GM06990 (cell line): ENCODE results near the gene ARHGAP42.

Experiments used
- DNase-seq: peaks from one replicate; pipeline ENCODE4 v3.0.0-alpha.2; 2011; ENCODE audit not compliant: insufficient read length; ENCODE audit errors: extremely low read depth
- H3K27me3 ChIP-seq: replicated peaks from 2 replicates; pipeline ENCODE4 v1.6.0; 2011; ENCODE audit warnings: low read length; ENCODE audit not compliant: control insufficient read depth, insufficient read depth
- H3K36me3 ChIP-seq: 2 replicates; pipeline ENCODE4 v1.5.1; 2011; ENCODE audit warnings: low read length; ENCODE audit not compliant: control insufficient read depth, insufficient read depth
- H3K4me3 ChIP-seq: replicated peaks from 2 replicates; pipeline ENCODE4 v1.5.1; 2011; ENCODE audit warnings: low read depth, mild to moderate bottlenecking, control low read depth, low read length
- TF ChIP-seq, protein P1 (sequence below): IDR thresholded peaks from 2 replicates; pipeline ENCODE4 v1.5.1; 2011; ENCODE audit warnings: low read length, control low read depth, mild to moderate bottlenecking, inconsistent platforms; ENCODE audit not compliant: insufficient read depth, poor library complexity, severe bottlenecking

Gene ARHGAP42

DNA sequence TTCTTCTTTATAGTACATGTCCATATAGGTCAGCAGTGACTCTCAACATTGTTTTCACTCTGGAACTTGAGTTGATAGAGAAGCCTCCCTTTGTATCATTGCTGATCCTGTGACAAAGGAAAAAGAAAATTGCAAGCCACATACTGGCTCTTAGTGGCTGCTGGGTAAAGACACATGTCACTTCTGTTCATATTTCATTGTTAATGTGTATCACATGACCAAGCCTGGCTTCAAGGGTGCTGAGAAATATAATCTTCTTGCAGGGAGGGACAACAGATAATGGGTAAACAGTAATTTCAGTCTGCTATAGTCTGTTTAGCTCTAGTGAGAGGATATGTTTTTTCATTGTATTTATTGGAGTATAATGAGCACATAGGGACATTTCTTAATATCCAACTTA is 269.3 kb downstream of the ARHGAP42 start:
- no peak for DNase-seq
- TF ChIP-seq, protein P1, sequence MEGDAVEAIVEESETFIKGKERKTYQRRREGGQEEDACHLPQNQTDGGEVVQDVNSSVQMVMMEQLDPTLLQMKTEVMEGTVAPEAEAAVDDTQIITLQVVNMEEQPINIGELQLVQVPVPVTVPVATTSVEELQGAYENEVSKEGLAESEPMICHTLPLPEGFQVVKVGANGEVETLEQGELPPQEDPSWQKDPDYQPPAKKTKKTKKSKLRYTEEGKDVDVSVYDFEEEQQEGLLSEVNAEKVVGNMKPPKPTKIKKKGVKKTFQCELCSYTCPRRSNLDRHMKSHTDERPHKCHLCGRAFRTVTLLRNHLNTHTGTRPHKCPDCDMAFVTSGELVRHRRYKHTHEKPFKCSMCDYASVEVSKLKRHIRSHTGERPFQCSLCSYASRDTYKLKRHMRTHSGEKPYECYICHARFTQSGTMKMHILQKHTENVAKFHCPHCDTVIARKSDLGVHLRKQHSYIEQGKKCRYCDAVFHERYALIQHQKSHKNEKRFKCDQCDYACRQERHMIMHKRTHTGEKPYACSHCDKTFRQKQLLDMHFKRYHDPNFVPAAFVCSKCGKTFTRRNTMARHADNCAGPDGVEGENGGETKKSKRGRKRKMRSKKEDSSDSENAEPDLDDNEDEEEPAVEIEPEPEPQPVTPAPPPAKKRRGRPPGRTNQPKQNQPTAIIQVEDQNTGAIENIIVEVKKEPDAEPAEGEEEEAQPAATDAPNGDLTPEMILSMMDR, result no peak
- no peaks in the 10 kb centered on the region for H3K36me3 ChIP-seq

DNA sequence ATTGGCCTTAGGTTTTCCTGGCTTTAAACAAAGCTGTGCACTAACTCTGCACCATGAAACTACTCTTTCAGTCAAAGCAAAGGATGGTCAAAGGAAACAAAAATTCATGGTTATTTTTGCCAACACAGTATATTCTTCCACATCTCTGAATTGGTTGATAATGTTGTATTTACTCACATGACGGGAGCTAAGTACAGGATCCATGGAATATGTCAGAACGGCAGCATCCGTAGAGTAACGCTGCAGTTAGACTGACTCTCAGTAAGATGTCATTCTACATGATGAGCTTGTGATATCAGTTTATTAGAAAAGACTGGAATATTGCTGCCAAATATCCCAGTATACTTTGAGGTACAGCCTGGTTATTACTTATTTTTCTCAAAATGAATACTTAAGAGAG is 270.4 kb downstream of the ARHGAP42 start:
- DNase-seq, result no peak
- Histone ChIP-seq H3K4me3 (no peak overlapping the region), H3K36me3 (no peaks in the 10 kb centered on the region), H3K27me3 (no peaks in the 10 kb centered on the region)
- TF ChIP-seq, protein P1, result no peak

More for the DNA sequence above, 269.3 kb downstream of the ARHGAP42 start:
- Histone ChIP-seq H3K27me3 (no peaks in the 10 kb centered on the region), H3K4me3 (no peak overlapping the region)

DNA sequence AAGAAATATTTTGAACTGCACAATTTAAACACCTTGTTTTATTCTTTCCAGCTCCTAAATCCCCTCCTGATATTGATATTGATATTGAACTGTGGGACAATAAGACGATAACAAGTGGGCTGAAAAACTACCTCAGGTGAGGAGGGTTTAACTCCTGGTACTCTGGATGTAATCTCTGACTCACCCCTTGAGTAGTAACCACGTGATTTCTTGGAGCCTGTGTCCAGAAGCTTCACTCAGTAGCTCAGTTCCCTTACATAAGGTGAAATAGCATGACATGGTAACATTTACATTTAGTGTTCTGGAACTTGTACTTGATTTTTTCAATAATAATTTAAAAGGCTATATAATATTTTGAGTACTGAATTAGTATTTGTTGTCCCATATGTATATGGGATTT is 274.5 kb downstream of the ARHGAP42 start:
- TF ChIP-seq, protein P1, result no peak
- no peaks in the 10 kb centered on the region for H3K36me3 ChIP-seq
- no peak for DNase-seq
- H3K4me3 ChIP-seq, result no peak overlapping the region
- no peaks in the 10 kb centered on the region for H3K27me3 ChIP-seq

DNA sequence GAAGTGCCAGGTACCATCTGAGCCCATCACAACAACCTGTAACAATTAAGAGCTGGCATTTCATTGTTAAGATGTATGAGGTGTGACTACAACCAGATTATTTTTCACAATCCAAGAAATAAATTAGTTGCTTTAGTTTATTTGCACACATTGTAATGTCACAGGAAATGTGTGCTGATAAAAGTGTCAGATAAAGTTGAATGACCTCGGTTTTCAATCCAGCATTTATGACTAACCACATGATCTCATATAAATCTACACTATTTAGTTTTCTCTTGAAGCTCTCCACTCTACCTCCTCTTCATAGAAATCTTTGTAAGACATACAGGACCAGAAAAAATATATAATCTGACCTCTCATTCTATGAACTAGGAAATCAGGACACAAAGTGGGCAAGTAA is 276.3 kb downstream of the ARHGAP42 start:
- TF ChIP-seq, protein P1, result no peak
- Histone ChIP-seq H3K27me3 (no peaks in the 10 kb centered on the region), H3K36me3 (no peaks in the 10 kb centered on the region), H3K4me3 (no peak overlapping the region)
- DNase-seq, result no peak

DNA sequence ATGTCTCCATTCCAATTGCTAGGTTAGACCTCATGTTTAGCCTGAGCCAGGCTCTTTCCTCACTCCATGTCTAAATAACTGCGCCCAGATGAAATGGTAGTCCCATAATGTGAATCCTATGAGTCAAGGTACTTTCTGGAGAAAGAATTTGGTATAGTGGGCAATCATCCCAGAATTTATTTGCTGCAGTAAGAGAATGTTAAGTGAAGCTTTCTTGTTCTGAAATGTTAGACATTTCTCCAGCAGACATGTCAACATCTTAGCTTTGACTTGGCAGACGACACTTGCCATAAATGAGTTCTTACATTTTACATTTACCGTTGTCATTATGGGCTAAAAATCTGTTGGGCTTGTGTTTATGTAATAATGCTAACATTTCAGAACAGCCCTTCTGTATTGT is 277.3 kb downstream of the ARHGAP42 start:
- no peak overlapping the region for H3K4me3 ChIP-seq
- TF ChIP-seq, protein P1, result no peak
- no peaks in the 10 kb centered on the region for H3K36me3 ChIP-seq
- H3K27me3 ChIP-seq, result no peaks in the 10 kb centered on the region
- DNase-seq, result no peak

DNA sequence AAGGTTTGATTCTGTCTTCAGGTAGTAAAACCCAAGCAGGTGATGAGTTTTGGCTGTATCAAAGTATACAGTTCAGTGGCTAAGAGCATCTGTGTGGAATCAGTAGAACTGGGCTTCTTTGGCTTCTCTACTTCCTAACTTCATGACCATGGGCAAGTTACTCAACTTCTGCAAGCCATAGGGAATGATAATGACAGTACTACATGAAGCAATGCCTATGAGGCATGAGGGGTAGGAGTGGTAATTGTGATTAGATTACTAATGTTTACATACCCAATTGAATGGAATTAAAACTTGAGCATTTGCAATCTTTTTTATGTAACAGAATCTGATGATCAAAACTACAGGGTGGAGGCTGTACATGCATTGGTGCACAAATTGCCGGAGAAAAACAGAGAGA is 278.3 kb downstream of the ARHGAP42 start:
- TF ChIP-seq, protein P1, result no peak
- Histone ChIP-seq H3K27me3 (no peaks in the 10 kb centered on the region), H3K36me3 (no peaks in the 10 kb centered on the region)

More for the DNA sequence above, 278.3 kb downstream of the ARHGAP42 start:
- H3K4me3 ChIP-seq, result no peak overlapping the region
- DNase-seq, result no peak
